ENCODE measurements around the gene ADAMTS19. TPM values are rescaled to one million over a fixed set of nuclear protein-coding genes. Genes with fewer than 3 reads are reported as not detected.
A peak's percentile ranks its signal among the peaks of the same experiment; 100 is the strongest.

The ADAMTS19 gene
- total RNA-seq, 1 experiment from 2014 or later = 0.10 TPM

- DNase-seq (ENCODE audit: low read depth) = no peak
Measured at GRCh38 chr5:129760636-129761325, 300.7 kb downstream of the ADAMTS19 start.

- DNase-seq (ENCODE audit: low read depth) = no peak
Measured at GRCh38 chr5:129763651-129764050, 303.6 kb downstream of the ADAMTS19 start.

- DNase-seq (ENCODE audit: low read depth) = no peak
Measured at GRCh38 chr5:129766798-129767197, 306.7 kb downstream of the ADAMTS19 start.

- DNase-seq (ENCODE audit: low read depth) = peak; percentile 81
Measured at GRCh38 chr5:129767927-129768380, 307.9 kb downstream of the ADAMTS19 start.

GRCh38 chr5:129768735-129769134 lies 308.6 kb downstream of the ADAMTS19 start:
- no peak for DNase-seq (ENCODE audit: low read depth)

GRCh38 chr5:129770024-129770820 lies 310.1 kb downstream of the ADAMTS19 start:
- DNase-seq (ENCODE audit: low read depth) = no peak

GRCh38 chr5:129771058-129771838 lies 311.1 kb downstream of the ADAMTS19 start:
- DNase-seq (ENCODE audit: low read depth) = peak; percentile 51

GRCh38 chr5:129773376-129773775 lies 313.3 kb downstream of the ADAMTS19 start:
- DNase-seq (ENCODE audit: low read depth) = no peak

- DNase-seq (ENCODE audit: low read depth) = no peak
Measured at GRCh38 chr5:129781594-129781993, 321.5 kb downstream of the ADAMTS19 start.
